Psoas muscle (tissue), 8 donors: ENCODE measurements around the gene PPP1CC. TPM values are rescaled to one million over a fixed set of nuclear protein-coding genes. Genes with fewer than 3 reads are reported as not detected.

ENCODE experiments used
- ATAC-seq, 4 donors: fragments of 200-7000 bp; cut with Tn5 transposase; one replicate each; pipeline ENCODE4 v1.9.1; 2020; ENCODE audit warnings: moderate library complexity in 3 of 4, mild to moderate bottlenecking in 2 of 4
- DNase-seq, 2 donors: peaks; one replicate each; pipeline ENCODE4 v3.0.0-alpha.2; 2020
- H3K27ac ChIP-seq: fragments of 200-600 bp; one replicate; pipeline ENCODE4 v1.8.0; 2022
- H3K27me3 ChIP-seq, 3 donors: fragments of 200-600 bp in 1 of 3; one replicate each; pipeline versions ENCODE4 v1.6.1 to v1.8.0; 2013 to 2022; ENCODE audit warnings: low read length in 2 of 3, mild to moderate bottlenecking in 2 of 3, moderate library complexity in 1 of 3; ENCODE audit not compliant: insufficient read depth in 3 of 3
- H3K36me3 ChIP-seq, 2 donors: fragments of 200-600 bp in 1 of 2; one replicate each; pipeline versions ENCODE4 v1.6.1 to v1.8.0; 2013 to 2022; ENCODE audit warnings: low read depth in 1 of 2, mild to moderate bottlenecking in 1 of 2, moderate library complexity in 1 of 2; ENCODE audit not compliant: insufficient read depth in 1 of 2
- H3K4me1 ChIP-seq: fragments of 200-600 bp; one replicate; pipeline ENCODE4 v1.8.0; 2022
- H3K4me3 ChIP-seq: fragments of 200-600 bp; one replicate; pipeline ENCODE4 v1.8.0; 2022; ENCODE audit warnings: mild to moderate bottlenecking
- H3K9me3 ChIP-seq: fragments of 200-600 bp; one replicate; pipeline ENCODE4 v1.8.0; 2022
- WGBS, 3 donors: extraction: QIAGEN DNeasy Blood & Tissue Kit; methylation state at CpG; one replicate each; pipeline versions ENCODE4 v1.1.6 to v1.1.7; 2013; 5-methylcytosine and 5-hydroxymethylcytosine counted together
- intact Hi-C, 2 donors: fragments of 100-400 bp; cut with DNase I; formaldehyde crosslinking; loops; one replicate each; pipeline versions ENCODE4 v1.11.0 to v1.14.2; 2022
- polyA plus RNA-seq, 3 donors: library from polyadenylated mRNA; stranded (reverse); fragments of 200-250 nt; gene quantifications; one replicate each; pipeline ENCODE4 v1.2.3, GENCODE V29; 2013
- total RNA-seq, 4 donors: library from RNA; stranded (reverse); fragmentation: NEBNext Ultra II Directional in 2 of 4; extraction: Animal tissue kit (Norgen Biotek cat#: 25700) in 2 of 4; gene quantifications; one replicate each; pipeline versions ENCODE4 v1.2.1 to v1.2.4, GENCODE V29; 2021 to 2023
- TF ChIP-seq, protein P1 (sequence below): fragments of 200-600 bp; IDR thresholded peaks from one replicate; pipeline ENCODE4 v1.8.0; 2022; ENCODE audit warnings: antibody characterized with exemption
- donor health status: healthy with polysubstance abuse.
- donor health status: DM: no; HTN: no; CAD: no; lungs with moderate emphysema.
- donor health status: Bipolar disorder and iron deficiency.
- donor health status: healthy.
- donor health status: DM: yes; HTN: yes; CAD: no.
- donor health status: DM: no; HTN: no; CAD: no.
- donor health status: DM: no; HTN: no; CAD: no.
- donor health status: DM: yes; HTN: yes; CAD: no.

Gene PPP1CC
- total and polyA plus RNA-seq, 7 donors = 82.5 to 222 (median 129) TPM

DNA sequence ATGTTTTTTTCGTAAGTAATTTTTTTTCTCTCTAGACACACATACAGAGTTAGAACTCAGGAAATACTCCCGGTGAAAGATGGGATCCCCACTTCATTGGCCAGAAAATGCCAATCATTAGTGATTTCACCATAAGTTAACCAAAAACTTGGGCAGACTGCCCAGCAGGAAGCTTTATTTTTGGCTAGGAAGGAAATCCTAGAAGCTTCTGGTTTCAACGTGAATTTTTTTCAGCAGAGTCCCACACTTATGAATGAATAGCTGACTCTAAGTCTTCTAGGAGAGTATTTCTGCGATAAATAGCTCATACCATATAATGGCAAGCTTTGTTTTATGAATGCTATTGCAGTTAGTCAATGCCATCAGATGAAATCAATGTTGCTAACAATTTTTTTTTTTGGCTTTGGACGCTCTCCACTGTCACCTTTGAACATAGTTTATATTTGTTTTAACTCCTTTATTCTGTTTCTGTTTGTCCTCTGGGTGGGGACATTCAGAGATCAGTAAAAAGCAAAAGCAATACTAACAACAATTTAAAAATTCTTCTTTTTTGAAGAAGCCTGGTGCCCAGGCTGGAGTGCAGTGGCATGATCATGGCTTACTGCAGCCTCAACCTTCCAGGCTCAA lies 9.5 kb downstream of the PPP1CC start:
- intact Hi-C loops = no loop called here
- Histone ChIP-seq H3K9me3 (no peaks in the 10 kb centered on the region), H3K27ac (no peak overlapping the region), H3K4me3 (no peak overlapping the region), H3K27me3 (no peaks in the 10 kb centered on the region), H3K4me1 (peaks cover 41% of the 10 kb centered on the region), H3K36me3 (peaks cover 5 to 53% of the 10 kb centered on the region in 2 donors)
- TF ChIP-seq, protein P1, sequence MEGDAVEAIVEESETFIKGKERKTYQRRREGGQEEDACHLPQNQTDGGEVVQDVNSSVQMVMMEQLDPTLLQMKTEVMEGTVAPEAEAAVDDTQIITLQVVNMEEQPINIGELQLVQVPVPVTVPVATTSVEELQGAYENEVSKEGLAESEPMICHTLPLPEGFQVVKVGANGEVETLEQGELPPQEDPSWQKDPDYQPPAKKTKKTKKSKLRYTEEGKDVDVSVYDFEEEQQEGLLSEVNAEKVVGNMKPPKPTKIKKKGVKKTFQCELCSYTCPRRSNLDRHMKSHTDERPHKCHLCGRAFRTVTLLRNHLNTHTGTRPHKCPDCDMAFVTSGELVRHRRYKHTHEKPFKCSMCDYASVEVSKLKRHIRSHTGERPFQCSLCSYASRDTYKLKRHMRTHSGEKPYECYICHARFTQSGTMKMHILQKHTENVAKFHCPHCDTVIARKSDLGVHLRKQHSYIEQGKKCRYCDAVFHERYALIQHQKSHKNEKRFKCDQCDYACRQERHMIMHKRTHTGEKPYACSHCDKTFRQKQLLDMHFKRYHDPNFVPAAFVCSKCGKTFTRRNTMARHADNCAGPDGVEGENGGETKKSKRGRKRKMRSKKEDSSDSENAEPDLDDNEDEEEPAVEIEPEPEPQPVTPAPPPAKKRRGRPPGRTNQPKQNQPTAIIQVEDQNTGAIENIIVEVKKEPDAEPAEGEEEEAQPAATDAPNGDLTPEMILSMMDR = no peak
- DNase-seq (no peak), ATAC-seq (no peak)
- WGBS, 3 donors = 46 to 51% (median 47%) methylated on average over 5 of the region's 5 CpGs

DNA sequence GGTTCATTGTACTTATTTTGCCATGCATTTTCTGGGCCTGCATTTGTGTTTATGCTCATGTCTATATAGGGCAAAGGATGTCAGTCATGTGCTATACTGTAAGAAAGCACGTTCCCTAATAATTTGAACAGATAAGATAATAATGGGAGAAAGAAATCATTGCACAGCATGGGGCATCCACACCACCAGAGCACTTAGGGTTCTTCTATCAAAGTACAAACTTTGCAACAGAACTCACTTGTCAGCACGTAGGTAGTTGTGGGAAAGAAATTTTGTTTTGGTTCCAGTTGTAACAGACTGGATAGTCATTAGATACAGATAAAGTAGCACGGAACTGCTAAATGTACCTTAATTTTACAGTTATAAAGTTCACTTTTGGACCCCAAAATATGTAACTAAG lies 10.1 kb downstream of the PPP1CC start:
- Histone ChIP-seq H3K4me1 (peaks cover 35% of the 10 kb centered on the region), H3K27ac (no peak overlapping the region), H3K4me3 (no peak overlapping the region), H3K27me3 (no peaks in the 10 kb centered on the region), H3K36me3 (peaks cover 5 to 59% of the 10 kb centered on the region in 2 donors), H3K9me3 (no peaks in the 10 kb centered on the region)
- no peak for ATAC-seq
- intact Hi-C loops = no loop called here
- 42 to 61% (median 43%) methylated on average over 3 of the region's 3 CpGs for WGBS, 3 donors
- TF ChIP-seq, protein P1 = no peak
- no peak for DNase-seq

DNA sequence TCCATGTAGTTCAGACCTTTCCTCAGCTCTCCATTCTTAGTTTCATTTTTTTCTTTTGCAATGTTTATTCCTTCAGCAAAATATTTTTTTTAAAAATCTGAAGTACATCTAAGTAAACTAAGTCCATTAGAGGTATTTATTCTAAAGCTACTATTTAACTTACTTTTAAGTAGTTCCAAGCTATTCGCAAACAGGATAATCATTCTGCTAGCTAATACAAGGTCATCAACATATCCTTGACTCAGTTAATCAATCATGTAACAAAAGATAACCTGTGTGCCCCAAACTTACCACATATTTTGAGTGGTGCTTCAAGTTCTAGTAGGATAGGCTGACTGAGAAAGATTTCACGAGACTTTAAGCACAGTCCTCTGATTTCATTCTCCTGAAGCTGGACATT lies 11.2 kb downstream of the PPP1CC start:
- DNase-seq = no peak
- H3K4me3 ChIP-seq = no peak overlapping the region
- H3K27me3 ChIP-seq = no peaks in the 10 kb centered on the region
- no peaks in the 10 kb centered on the region for H3K9me3 ChIP-seq
- H3K27ac ChIP-seq = no peak overlapping the region
- H3K36me3 ChIP-seq = peaks cover 5 to 68% of the 10 kb centered on the region in 2 donors
- intact Hi-C loops = no loop called here
- no peak for ATAC-seq
- TF ChIP-seq, protein P1 = no peak
- H3K4me1 ChIP-seq = peaks cover 27% of the 10 kb centered on the region
- 86 to 94% (median 90%) methylated on average over 2 of the region's 2 CpGs for WGBS, 3 donors

DNA sequence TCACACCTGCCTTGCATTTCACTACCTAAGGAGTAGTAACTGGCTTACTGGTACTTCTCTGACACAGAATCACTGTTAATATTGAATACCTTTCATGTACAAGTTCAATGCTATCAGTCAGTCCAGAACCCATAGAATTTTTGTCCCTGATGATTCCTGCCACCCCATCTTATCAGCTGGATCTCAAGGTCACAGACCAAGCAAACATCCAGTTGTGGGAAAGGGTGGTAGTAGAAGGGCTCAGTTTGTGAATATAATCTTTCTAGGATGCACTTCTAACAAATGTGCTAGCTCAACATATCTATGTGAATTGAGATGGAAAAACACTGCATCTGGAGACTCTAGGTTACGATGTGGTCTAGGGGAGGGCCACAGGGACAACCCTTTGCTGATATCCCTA lies 14.1 kb downstream of the PPP1CC start:
- Histone ChIP-seq H3K9me3 (no peaks in the 10 kb centered on the region), H3K4me1 (peaks cover 15% of the 10 kb centered on the region), H3K27ac (no peak overlapping the region), H3K4me3 (no peak overlapping the region), H3K36me3 (peaks cover 9 to 84% of the 10 kb centered on the region in 2 donors), H3K27me3 (no peaks in the 10 kb centered on the region)
- DNase-seq = no peak
- intact Hi-C loops = no loop called here
- no peak for ATAC-seq
- WGBS, 3 donors = 96 to 100% (median 100%) methylated on average over 1 of the region's 1 CpG
- TF ChIP-seq, protein P1 = no peak
